T-helper 22 cell (primary cell): ENCODE results near the gene SLC6A6.

Experiments used
- DNase-seq: peaks from one replicate; pipeline ENCODE4 v3.0.0-alpha.2; 2020; ENCODE audit warnings: low read depth

SLC6A6 gene

DNA sequence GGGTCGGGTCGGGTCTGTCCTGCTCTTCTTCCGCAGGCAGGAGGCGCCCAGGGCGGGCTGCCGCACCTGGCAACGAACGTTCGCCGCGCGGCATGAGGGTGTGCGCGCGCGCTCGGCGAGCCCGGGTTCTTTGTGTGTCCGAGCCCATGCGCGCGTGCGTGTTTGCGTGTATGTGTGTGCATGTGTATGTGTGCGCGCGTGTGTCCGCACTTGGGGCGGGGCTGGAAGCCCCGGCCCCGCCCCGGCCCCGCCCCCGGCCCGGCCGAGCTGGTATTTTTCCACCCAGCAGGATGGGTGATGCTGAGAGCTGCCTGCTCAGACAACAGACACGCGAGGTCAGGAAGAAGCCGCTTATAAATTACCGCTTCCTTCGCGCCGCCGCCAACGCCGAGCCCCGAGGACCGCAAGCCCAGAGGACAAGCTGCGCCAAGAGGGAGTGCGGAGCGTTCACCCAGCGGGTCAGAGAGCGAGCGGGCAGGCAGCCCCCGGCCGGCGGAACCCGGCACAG, at the start of gene SLC6A6:
Gene SLC6A6, plus strand, starts transcription at position 303 of the 508 bp plus-strand sequence. CDS start 41,029 bp downstream, outside the sequence.
- DNase-seq, result peak; percentile 91

DNA sequence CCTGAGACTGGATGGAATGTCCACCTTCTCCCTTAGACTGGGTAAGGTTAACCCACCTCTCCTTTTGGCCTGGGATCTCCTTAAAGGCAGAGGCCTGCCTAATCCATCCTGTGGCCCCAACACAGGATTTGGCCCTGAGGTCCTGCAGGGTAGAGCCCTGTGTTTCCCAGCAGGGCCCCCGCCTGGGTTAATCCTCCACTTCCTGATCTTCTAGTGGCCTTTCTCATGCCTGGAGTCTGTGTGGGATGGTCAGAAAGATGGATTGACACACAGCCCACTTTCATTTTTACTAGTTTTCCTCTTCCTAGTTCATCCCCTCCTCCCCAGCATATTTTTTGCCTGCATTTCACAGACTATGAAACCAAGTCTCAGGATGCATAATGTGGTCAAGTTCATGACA, 48.9 kb upstream of the SLC6A6 start:
- DNase-seq, result no peak

DNA sequence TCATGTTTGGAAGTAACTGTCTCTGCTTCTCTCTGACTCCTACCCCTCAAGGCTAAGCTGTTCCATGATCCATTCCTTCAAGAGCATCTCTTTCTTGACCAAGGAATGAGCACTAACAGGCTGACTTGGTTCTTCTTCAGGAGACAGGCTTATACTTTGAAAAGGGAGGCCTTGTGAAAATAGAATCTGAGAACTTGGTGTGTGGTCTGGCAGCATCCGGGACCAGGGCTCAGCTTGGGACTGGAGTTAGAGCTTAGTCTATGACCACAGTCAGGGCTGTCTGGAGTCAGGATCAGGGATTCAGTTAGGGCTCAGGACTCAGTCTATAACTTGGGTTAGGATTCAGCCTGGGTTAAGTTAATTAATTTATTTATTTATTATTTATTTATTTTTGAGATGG, 44.9 kb upstream of the SLC6A6 start:
- no peak for DNase-seq

DNA sequence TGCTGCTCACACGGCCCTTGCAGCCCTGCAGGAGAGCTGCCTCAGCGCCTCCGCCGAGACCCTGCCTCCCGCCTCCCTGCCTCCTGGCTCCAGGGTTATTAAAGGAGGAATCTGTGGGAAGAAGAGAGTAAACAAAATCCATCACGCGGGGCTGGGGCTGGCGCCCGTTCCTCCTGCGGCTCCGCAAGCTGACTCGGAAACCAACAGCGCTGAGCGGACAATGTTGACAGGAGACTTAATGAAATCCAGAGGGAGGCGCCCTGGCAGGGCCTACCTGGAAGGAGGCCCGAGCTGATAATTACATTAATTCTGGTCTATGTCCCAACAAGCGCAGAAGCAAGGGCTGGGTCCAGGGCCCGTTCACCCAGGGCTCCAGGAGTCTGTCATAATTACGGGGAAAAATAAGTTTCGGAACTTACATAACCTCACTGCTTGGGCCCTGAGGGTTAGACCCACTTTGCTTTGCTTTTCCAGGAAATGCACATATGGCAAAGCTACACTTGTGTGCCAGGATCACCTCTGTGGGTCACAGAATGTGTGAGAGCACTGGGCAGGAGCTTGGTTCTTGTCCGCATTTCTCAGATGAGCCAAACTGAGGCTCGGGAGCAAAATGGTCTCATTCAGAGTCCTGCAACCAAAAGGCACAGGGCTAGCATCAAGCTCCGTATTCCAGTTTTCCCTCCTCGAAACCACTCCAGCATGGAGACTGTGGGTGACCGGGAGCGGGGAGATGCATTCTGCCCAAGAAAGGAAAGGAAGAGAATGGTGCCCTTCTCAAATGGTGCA, 43.8 kb upstream of the SLC6A6 start:
- no peak for DNase-seq

DNA sequence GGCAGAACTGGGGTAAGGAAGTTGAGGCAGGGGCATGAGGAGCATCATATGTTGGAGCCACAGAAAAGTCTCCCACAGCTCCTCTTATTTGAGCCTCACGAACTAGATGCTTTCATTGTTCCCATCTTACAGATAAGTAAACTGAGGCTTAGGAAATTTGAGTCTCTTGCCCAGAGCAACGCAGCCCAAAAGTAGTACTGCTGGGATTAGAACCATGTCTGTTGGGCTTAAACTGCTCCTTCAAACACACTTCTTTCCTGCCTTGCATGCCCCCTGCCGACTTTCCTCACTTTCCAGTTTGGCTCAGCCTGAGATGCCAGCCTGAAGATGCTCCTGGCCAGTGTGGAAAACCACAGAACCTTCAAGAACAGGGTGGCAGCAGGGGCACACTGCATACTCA, 43.1 kb upstream of the SLC6A6 start:
- DNase-seq, result no peak

DNA sequence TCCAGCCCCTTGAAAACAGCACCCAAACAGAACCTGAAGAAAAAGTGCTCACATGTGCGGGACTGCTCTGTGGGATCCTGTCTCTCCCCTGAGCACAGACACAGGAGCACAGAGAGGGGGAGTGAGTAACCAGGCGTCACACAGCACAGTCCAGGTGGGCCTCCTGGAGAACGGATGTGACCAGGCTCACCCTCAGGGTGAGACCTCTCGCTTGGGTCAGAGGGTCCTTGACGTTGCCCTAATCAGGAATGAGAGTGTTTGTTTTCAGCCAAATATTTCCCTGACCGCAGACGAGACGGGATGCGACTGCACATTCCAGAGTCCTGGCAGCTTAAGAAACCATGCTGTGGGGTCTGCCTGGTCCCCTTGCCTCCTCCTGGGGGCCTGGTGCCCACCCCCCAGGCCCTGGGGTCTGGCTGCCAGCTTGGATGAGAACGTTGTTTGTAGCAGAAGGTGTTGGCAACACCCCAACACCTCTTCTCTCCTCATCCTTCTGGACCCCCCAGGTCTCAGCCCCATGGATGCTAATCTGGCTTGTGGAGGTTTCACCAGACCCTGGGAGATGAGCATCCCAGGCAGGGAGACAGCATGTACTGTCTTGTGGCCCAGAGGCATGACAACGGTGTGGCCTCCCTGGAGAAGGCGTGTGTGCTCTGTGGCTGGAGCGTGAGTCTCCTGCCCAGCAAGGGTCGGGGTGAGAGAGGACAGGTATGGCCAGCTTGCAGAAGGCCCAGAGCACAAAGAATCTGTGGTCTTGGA, 42.1 kb upstream of the SLC6A6 start:
- DNase-seq, result no peak

DNA sequence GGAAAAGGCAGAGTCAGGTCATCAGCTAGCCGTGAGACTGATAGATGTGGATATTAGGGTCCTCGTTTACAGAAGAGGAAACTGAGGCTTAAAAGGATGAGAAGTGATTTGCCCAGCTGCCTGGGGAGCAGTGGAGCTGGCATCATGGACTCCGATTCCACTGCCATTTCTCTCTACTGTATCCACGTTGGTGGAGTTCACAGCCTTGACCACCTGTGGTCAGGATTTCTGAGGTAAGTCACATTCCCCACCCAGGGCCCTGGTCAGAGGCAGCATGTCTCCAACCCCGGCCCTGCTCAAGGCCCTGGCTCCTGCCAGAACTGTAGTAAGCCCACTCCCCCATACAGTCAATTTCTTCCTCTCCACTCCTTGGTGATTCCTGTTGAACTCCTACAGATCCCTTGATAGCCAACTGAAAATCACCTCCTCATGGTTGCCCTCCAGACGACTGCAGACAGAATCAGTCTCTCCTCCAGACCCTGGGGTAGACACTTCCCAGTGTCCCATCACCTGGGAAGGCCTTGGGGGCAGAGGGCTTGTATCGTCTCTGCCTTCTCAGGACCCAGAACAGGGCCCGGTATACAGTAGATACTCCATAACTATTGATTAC, 41.2 kb upstream of the SLC6A6 start:
- no peak for DNase-seq

DNA sequence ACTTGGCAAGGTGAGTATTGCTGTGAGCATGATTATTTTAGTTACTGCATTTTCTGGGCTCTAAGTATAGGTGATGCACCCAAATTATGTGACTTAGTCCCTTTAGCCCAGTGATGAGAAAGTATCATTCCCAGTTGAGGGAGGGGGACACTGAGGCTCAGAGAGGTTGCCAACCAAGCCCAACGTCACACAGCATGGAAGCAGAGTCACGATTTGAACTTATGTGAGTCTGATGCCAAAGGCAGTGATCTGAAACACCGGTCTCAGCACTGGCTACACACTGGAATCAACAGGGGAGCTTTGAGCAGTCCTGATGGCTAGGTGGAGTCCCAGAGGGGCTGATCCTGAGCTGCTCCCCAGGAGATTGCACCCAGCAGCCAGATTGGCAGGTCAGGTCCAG, 39.5 kb upstream of the SLC6A6 start:
- no peak for DNase-seq

DNA sequence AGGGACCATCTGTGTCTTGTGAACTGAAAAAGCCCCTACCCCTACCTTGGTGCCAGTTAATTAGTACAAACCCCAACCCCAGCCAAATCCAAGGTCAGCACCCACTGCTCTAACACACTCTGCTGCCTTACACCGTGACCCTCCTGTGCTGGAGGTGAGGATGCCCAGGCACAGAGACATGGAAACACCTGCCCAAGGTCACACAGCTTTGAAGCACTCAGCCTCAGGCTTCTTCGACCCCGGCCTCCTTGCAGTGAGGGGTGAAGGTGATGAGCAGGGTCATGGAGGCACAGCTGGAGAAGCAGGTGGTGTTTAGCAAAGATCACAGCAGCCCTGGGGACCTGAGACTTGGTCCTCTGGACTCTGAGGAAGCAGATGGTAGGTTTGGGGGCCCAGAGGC, 39.0 kb upstream of the SLC6A6 start:
- no peak for DNase-seq

DNA sequence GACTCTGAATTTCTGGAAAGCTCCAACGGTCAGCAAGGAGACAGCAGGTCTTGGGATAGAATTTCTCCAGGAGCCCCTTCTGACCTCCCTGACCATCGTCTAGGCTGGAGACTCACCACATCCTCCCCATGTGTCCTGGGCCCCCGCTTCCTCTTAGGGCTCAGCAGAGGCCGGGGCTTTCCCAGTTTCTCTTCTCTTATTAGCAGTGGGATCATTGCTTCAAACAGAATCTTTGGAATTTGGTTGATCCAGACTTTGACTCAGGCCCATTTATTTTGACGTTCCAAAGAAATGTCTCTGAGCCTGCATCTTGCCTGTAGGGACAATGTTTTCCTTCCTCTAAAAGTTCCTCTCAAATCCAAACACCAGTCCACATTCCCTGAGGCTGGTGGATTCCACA, 38.4 kb upstream of the SLC6A6 start:
- no peak for DNase-seq

DNA sequence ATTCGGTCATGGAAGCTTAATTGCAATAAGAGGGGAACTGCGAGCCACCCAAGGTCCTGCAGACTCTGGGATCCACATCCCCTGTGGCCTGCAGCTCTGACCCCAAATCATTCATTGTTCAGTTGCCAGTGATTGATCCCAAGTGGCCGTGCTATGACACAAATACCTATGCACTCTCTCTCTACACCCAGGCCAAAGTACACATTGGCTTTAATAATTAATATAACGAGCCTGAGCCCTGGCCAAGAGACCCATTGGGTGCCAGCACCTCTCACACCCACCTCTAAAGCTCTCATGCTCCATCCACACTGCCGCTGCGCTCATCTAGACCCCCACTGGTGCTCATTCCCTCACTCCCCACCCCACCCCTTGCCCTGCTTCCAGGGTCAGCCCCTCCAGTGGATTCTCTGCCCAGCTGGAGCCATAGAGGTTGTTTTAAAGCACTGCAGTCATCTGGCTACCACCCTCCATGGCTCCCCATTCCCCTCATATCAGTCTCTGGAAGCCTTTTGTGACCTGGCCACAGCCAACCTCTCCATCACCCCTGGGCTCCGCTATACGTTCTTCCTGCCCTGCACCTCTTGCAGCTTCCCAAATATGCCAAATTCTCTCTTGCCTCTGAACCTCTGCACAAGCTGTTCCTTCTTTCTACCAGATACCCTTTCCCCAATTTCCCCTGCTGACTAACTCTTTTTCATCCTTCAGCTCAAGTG, 37.7 kb upstream of the SLC6A6 start:
- no peak for DNase-seq

DNA sequence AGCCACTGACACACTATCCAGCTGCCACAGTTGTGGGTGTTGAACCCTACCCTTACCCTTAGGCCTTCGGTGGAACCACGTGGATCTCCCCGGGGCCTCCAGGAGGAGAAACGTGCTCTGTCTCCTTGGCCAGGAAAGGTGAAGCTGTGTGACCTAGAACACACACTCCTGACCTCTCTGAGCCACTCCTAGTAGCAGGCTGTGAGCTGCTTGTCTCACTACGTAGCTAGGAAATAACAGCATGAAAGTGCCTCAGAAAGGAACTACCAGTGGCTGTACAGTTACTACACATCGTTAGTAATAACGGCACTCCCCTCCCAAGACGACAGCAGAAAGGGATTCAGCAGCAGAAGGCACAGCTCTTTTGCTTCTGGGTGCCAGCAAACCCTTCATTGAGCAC, 36.2 kb upstream of the SLC6A6 start:
- DNase-seq, result no peak

DNA sequence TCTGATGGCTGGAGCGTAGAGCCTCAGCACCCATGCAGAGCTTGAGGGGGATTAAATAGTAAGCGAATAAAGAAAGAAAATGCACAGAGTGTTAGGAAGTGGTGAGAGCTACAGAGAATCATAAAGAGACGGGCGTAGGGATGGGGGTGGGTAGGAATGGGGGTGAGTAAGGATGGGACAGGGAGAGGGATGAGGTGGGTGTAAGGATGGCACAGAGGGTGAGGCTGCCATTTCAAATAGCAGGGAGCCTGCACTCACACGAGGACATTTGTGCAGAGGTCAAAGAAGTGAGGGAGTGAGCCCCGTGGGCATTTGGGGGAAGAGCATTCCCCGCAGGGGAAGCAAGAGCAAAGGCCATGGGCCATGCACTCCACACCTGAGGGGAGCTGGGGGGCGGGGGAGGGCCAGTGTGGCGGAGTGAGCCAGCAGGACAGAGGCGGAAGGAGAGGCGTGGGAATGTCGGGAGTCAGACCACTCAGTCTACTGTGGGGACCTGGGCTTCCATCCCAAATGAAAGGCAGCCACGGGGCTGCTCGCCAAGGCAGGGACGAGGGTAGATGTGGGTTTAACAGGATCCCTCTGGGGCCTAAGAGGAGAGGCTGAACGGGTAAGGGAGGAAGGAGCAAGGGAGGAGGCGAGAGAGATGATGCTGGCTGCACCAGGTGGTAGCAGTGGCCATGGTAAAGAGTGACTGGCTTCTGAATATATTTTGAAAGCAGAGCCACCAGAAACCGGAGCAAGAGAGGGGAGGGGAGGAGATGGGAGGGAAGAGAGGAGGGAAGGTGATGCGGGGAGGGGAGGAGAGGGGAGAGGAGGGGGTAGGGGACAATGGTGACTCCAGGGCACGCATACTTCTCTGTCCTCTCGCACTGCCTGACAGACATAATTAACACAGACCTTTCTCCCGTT, 35.2 kb upstream of the SLC6A6 start:
- DNase-seq, result no peak

DNA sequence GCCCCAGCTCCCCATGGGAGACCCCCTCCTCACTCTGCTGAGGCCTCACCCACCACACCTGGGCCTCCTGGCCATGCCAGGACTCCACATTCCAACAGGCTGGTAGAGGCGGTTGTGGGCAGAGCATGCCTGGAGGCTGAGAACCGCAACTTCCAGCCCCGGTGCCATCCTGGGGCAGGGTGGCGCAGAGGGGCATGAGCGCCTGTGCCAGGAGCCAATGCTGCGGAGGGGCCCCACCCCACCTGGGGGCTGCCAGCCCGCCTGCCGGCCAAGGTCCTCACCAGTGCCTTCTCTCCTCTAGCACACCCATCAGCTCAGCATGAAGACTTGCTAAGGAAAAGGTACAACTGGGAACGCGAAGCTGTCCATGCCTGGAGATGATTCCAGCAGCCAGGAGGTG, 34.3 kb upstream of the SLC6A6 start:
- DNase-seq, result no peak

DNA sequence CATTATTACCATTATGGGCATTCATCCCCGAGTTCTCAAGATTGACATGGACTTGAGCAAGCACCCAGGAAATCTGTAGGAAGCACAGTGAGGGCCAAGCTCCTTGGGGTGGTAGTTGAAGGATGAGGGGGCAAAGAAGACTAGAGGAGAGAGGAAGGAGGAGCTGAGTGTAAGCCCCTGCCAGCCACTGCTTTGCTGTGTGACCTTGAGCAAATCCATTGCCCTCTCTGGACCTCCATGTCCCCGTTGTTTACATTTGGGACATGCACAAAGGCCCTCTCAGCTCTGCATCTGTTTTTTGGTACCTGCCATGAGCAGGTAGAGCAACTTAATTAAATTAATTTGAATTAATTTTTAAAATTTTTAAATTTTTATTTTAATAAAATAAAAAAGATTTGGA, 33.5 kb upstream of the SLC6A6 start:
- no peak for DNase-seq

DNA sequence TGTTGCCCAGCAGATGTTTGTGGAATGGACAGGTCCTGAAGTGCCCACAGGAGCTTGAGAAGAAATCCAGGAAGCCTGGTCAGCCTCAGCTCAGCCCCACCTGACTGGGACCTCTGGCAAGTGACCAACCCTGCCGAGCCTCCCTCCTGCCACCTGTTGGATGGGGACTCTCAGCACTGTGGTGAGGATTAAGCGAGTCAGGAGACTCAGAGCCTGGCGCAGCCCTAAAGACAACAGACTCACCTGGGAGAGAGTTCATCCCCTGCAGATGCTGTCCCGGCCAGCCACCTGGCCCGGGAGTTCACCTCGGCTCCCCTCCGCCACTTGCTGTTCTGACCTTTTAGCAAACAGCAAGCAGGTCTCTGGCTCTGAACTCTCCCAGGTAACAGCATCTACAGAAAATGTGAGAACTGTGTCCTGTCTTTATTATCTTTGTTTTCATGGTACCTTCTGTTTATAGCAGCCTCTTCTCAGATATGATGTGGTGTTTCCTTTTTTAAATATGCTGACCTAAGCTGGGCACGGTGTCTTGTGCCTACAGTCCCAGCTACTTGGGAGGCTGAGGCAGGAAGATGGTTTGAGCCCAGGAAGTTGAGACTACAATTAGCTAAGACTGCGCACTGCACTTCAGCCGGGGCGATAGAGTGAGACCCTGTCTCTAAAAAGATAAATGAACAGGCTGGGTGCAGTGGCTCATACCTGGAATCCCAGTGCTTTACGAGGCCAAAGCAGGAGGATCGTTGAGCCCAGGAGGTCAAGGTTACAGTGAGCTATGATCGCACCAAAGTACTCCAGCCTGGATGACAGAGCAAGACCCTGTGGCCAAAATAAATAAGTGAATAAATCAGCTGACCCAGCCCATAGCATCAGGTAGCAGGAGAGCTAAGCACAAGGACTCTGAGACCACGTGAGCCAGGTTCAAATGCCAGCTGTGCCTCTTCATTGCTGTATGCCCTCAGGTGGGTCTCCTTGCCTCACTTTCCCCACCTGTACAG, 32.4 kb upstream of the SLC6A6 start:
- no peak for DNase-seq

DNA sequence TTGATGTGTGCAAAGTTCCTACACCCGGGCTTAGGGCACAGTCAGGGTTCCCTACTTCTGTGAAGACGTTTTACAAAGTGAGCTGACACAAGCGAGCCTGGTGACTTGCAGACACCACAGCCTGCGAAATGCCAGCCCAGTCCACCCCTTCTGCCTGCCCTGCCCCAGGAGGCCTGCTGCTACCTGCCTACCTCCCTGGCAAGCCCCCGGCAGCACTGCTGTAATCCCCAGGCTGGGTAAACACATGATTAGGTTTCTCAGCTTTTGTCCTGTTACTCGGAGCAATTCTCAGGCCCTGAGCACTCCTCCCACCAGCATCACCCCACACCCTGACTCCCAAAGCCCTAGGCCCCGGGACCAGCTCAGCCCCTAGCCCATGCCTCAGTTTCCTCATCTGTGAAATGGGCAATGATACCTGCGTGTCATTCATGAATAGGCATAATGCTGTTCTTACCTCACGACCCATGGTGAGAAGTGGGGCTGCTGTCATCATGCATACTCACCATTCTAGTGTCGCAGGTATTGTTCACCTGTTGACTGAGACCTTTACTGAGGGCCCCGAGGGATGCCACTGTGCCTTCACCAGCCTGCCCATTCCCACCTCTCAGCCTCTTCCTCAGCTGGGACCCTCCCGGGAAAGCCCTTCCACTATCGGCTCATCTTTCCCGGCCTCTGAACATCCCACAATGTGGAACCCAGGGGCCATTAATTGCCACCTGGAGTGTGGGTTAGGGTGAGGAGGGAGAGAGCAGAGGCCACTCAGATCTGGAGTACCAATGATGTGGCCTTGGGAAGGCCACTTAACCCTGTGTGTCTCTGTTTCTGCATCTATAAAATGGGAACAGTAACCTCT, 31.5 kb upstream of the SLC6A6 start:
- no peak for DNase-seq

DNA sequence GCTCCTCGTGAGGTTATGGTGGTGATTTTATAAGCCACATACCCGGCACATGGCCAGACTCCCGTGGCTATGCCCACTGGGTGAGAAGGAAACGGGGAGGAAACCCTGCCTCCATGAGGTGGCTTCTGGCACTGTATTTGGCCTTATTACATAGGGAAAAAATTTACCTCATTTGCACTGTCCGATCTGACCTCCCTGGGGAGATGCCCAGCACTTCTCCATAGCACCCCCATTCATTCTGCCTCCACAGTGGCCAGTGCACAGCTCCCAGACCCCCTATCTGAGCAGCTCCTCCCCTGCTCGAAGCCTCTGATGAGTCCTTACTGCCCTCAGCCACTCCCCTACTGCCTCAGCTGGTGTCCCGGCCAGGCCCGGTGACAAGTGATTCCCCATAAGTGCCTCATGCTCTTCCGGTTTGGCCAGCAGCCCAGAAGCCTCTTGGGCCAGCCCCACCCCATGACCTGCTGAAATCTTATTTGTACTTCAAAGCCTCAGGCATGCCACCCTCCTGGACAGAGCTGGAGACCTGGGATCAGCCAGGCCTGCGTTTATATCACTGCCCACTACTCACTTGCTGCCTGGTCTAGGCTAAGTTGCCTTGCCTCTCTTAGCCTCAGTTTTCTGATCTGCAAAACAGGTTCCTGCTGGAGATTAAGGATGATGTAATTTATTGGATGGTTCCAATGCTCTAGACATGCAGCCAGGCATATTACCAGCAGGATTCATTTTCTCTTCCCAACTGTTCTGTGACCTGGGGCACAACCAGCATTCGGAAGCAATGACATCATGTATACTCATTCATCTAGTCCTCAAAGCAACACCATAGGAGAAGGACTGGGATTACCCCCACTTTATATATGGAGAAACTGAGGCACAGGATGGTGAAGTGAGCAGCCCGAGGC, 30.6 kb upstream of the SLC6A6 start:
- DNase-seq, result no peak
